Fibroblast of skin of left quadriceps (primary cell): Measurements from ENCODE around the gene TENM4.

Experiments used
- DNase-seq, 2 experiments: peaks; one replicate each; pipeline ENCODE4 v3.0.0-alpha.2; 2013; ENCODE audit warnings: low read depth in 2 of 2

Gene TENM4

GRCh38 chr11:78763664-78764063, 677.2 kb downstream of the TENM4 start:
- DNase-seq = no peak

- no peak for DNase-seq
Observed at GRCh38 chr11:78762105-78762504, 678.7 kb downstream of the TENM4 start.

GRCh38 chr11:78759071-78759470, 681.8 kb downstream of the TENM4 start:
- no peak for DNase-seq

GRCh38 chr11:78753297-78753696, 687.5 kb downstream of the TENM4 start:
- DNase-seq = no peak

- DNase-seq = no peak
Observed at GRCh38 chr11:78752494-78752893, 688.3 kb downstream of the TENM4 start.

GRCh38 chr11:78748918-78749690, 691.7 kb downstream of the TENM4 start:
- no peak for DNase-seq

GRCh38 chr11:78744949-78745348, 695.9 kb downstream of the TENM4 start:
- DNase-seq = no peak

- DNase-seq = no peak
Observed at GRCh38 chr11:78744202-78744601, 696.6 kb downstream of the TENM4 start.

GRCh38 chr11:78742430-78742829, 698.4 kb downstream of the TENM4 start:
- DNase-seq = no peak

- DNase-seq = no peak
Observed at GRCh38 chr11:78741741-78742140, 699.1 kb downstream of the TENM4 start.

GRCh38 chr11:78740199-78741071, 700.4 kb downstream of the TENM4 start:
- DNase-seq = no peak

- DNase-seq = no peak
Observed at GRCh38 chr11:78737891-78738290, 702.9 kb downstream of the TENM4 start.

GRCh38 chr11:78737301-78737700, 703.5 kb downstream of the TENM4 start:
- no peak for DNase-seq

GRCh38 chr11:78735711-78736110, 705.1 kb downstream of the TENM4 start:
- no peak for DNase-seq

- DNase-seq = no peak
Observed at GRCh38 chr11:78733031-78733430, 707.8 kb downstream of the TENM4 start.

GRCh38 chr11:78732246-78732645, 708.6 kb downstream of the TENM4 start:
- no peak for DNase-seq

GRCh38 chr11:78731027-78731426, 709.8 kb downstream of the TENM4 start:
- DNase-seq = no peak

GRCh38 chr11:78730267-78730824, 710.5 kb downstream of the TENM4 start:
- no peak for DNase-seq

- no peak for DNase-seq
Observed at GRCh38 chr11:78727816-78728215, 713.0 kb downstream of the TENM4 start.

- no peak for DNase-seq
Observed at GRCh38 chr11:78725200-78725599, 715.6 kb downstream of the TENM4 start.

GRCh38 chr11:78722786-78723185, 718.0 kb downstream of the TENM4 start:
- DNase-seq = no peak

GRCh38 chr11:78720281-78720989, 720.4 kb downstream of the TENM4 start:
- DNase-seq = no peak
